Stimulated activated naive CD8-positive, alpha-beta T cell treated with anti-CD3 and anti-CD28 coated beads, Interleukin-15, Interleukin-2, amounts not matched to agents 100 ng/mL and 50 ng/mL, for 24 hours (primary cell): ENCODE data around the gene MGLL.

ENCODE experiments used
- H3K27ac Mint-ChIP-seq: one replicate; pipeline ENCODE4 v1.8.0; 2021; ENCODE audit warnings: mild to moderate bottlenecking, mixed read lengths
- H3K27me3 Mint-ChIP-seq: one replicate; pipeline ENCODE4 v1.8.0; 2021; ENCODE audit warnings: mixed read lengths
- H3K36me3 Mint-ChIP-seq: one replicate; pipeline ENCODE4 v1.8.0; 2021; ENCODE audit warnings: low read depth, mixed read lengths
- H3K4me1 Mint-ChIP-seq: one replicate; pipeline ENCODE4 v1.8.0; 2021; ENCODE audit warnings: low read depth, mixed read lengths
- H3K4me3 Mint-ChIP-seq: one replicate; pipeline ENCODE4 v1.8.0; 2021; ENCODE audit warnings: mild to moderate bottlenecking, mixed read lengths
- H3K9me3 Mint-ChIP-seq: one replicate; pipeline ENCODE4 v1.8.0; 2021; ENCODE audit warnings: mixed read lengths

MGLL gene

DNA sequence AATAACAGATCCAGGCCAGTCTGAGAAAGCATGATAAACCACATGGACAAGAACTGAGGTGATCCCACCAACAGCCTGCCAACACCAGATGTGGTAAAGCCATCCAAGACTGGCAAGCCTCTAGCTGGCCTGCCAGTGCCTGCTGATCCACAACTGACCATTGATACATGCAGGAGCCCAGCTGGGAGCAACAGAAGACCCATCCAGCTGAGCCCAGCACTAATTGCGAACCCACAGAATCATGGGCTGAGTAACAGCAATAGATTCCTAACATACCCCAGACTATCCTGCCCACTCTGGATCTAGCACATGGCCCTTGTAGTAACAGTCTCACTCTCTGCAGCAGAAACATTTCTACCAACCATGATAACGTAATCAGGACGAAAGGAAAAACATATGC lies 10.6 kb downstream of the MGLL start:
- Mint-ChIP-seq H3K9me3 (no peaks in the 10 kb centered on the region), H3K4me3 (no peak overlapping the region), H3K36me3 (no peaks in the 10 kb centered on the region), H3K4me1 (peaks cover 10% of the 10 kb centered on the region), H3K27ac (no peak overlapping the region), H3K27me3 (peaks cover 3% of the 10 kb centered on the region)

GRCh38 chr3:127809611-127810010 lies 12.7 kb downstream of the MGLL start:
- no peaks in the 10 kb centered on the region for H3K9me3 Mint-ChIP-seq
- peaks cover 3% of the 10 kb centered on the region for H3K27me3 Mint-ChIP-seq
- H3K36me3 Mint-ChIP-seq, result no peaks in the 10 kb centered on the region
- H3K4me3 Mint-ChIP-seq, result no peak overlapping the region
- no peak overlapping the region for H3K27ac Mint-ChIP-seq
- H3K4me1 Mint-ChIP-seq, result peaks cover 10% of the 10 kb centered on the region

GRCh38 chr3:127809211-127809610 lies 13.1 kb downstream of the MGLL start:
- peaks cover 10% of the 10 kb centered on the region for H3K4me1 Mint-ChIP-seq
- no peaks in the 10 kb centered on the region for H3K9me3 Mint-ChIP-seq
- H3K27me3 Mint-ChIP-seq, result peaks cover 3% of the 10 kb centered on the region
- H3K36me3 Mint-ChIP-seq, result no peaks in the 10 kb centered on the region
- no peak overlapping the region for H3K27ac Mint-ChIP-seq
- no peak overlapping the region for H3K4me3 Mint-ChIP-seq

GRCh38 chr3:127808197-127808596 lies 14.1 kb downstream of the MGLL start:
- Mint-ChIP-seq H3K4me1 (peaks cover 10% of the 10 kb centered on the region), H3K9me3 (no peaks in the 10 kb centered on the region), H3K36me3 (no peaks in the 10 kb centered on the region), H3K27me3 (no peaks in the 10 kb centered on the region), H3K4me3 (no peak overlapping the region), H3K27ac (no peak overlapping the region)

DNA sequence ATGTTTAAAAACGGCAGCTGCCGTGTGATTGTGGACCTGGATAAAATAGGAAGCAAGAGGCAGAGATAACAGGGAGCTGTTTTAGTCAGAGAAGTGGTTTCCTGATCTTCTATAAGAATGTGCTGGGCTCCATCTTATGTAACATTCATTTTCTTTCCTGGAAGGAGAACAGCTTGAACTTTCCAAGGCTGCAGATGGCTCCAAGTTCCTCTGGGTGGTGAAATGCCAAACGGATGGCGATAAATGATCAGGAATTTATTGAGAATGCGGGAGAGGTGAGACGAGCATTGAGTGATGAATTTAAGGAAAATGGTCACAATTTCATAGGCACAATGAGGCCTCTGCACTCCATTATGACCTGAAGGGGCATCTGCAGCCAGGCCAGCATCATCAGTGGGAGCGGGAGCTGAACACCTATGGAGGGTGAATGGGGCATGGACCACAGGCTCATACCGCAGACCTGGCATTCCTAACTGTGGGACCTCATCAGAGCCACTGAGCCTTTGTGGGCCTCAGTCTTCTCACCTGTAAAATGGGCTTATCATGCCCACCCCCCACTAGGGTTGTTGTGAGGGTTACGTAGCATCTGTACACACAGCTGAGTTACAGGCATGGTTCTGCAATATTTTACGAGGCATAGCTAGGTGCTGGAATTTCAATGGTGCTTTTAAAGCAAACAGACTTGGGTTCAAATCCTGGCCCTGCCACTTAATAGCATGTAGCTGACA lies 17.1 kb downstream of the MGLL start:
- Mint-ChIP-seq H3K27ac (no peak overlapping the region), H3K36me3 (no peaks in the 10 kb centered on the region), H3K4me3 (no peak overlapping the region), H3K27me3 (no peaks in the 10 kb centered on the region), H3K4me1 (peaks cover 18% of the 10 kb centered on the region), H3K9me3 (no peaks in the 10 kb centered on the region)

GRCh38 chr3:127804141-127804540 lies 18.2 kb downstream of the MGLL start:
- Mint-ChIP-seq H3K4me1 (peaks cover 22% of the 10 kb centered on the region), H3K9me3 (no peaks in the 10 kb centered on the region), H3K4me3 (no peak overlapping the region), H3K36me3 (no peaks in the 10 kb centered on the region), H3K27ac (no peak overlapping the region), H3K27me3 (no peaks in the 10 kb centered on the region)

- Mint-ChIP-seq H3K4me3 (no peak overlapping the region), H3K27me3 (no peaks in the 10 kb centered on the region), H3K9me3 (no peaks in the 10 kb centered on the region), H3K36me3 (no peaks in the 10 kb centered on the region), H3K27ac (no peak overlapping the region), H3K4me1 (peaks cover 20% of the 10 kb centered on the region)
These were observed 18.7 kb downstream of the MGLL start for GRCh38 chr3:127803619-127804018.

GRCh38 chr3:127802606-127803005 lies 19.7 kb downstream of the MGLL start:
- Mint-ChIP-seq H3K4me3 (no peak overlapping the region), H3K4me1 (peaks cover 12% of the 10 kb centered on the region), H3K36me3 (no peaks in the 10 kb centered on the region), H3K27ac (no peak overlapping the region), H3K9me3 (no peaks in the 10 kb centered on the region), H3K27me3 (no peaks in the 10 kb centered on the region)

DNA sequence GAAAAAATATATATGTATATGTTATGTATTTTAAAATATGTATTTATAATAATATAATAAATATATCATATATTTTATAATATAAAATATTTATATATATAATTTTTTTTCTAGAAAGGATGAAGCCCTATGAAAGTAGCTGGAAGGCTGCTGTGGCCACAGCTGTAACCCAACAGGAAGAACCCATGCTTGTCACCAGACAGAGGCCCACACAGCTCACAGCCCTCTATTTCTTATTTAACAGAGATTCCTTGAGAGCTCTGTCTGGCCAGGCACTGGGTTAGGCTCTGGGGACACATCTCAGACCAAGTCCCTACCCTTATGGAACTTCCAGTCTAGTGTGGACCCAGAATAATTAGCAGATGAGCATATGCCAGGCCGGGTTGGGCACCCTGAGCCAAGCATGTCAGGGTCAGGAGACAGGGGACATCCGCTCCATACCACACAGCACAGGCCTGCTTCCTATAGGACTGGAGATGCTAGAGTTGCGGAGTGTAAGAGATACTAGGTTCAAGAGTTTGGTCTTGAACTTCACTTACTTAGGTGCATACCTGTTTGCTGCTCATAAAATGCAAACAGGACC lies 20.5 kb downstream of the MGLL start:
- H3K4me3 Mint-ChIP-seq, result no peak overlapping the region
- no peaks in the 10 kb centered on the region for H3K27me3 Mint-ChIP-seq
- H3K27ac Mint-ChIP-seq, result no peak overlapping the region
- H3K9me3 Mint-ChIP-seq, result no peaks in the 10 kb centered on the region
- H3K4me1 Mint-ChIP-seq, result peaks cover 12% of the 10 kb centered on the region
- no peaks in the 10 kb centered on the region for H3K36me3 Mint-ChIP-seq

DNA sequence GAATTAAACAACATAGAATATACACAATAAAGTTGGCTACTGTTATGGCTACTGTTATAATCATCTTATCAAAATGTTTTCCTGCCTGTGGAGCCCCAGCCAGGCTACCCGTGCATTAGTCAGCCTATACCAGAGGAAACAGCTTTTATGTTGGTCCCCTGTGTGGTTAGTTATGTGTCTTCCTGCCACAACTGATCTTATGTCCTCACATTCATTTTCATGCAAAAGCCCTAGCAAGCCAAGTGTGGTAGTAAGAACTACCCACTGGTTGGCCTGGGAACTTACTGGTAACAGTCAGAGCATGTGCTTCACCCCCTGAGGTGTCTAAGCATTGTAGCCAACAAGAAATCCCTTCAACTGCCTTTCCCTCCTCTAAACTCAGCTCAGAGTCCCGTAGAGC lies 21.8 kb downstream of the MGLL start:
- Mint-ChIP-seq H3K4me3 (no peak overlapping the region), H3K9me3 (no peaks in the 10 kb centered on the region), H3K27ac (peak overlapping the region; percentile 90), H3K4me1 (peaks cover 12% of the 10 kb centered on the region), H3K27me3 (no peaks in the 10 kb centered on the region), H3K36me3 (no peaks in the 10 kb centered on the region)

GRCh38 chr3:127799476-127800222 lies 22.7 kb downstream of the MGLL start:
- Mint-ChIP-seq H3K4me3 (no peak overlapping the region), H3K9me3 (peaks cover 4% of the 10 kb centered on the region), H3K27me3 (peaks cover under 1% of the 10 kb centered on the region), H3K4me1 (peaks cover 12% of the 10 kb centered on the region), H3K36me3 (no peaks in the 10 kb centered on the region), H3K27ac (no peak overlapping the region)

GRCh38 chr3:127798716-127799115 lies 23.6 kb downstream of the MGLL start:
- Mint-ChIP-seq H3K4me3 (no peak overlapping the region), H3K27ac (no peak overlapping the region), H3K27me3 (peaks cover 4% of the 10 kb centered on the region), H3K4me1 (peaks cover 12% of the 10 kb centered on the region), H3K36me3 (no peaks in the 10 kb centered on the region), H3K9me3 (peaks cover 8% of the 10 kb centered on the region)

GRCh38 chr3:127796831-127797150 lies 25.5 kb downstream of the MGLL start:
- H3K9me3 Mint-ChIP-seq, result peaks cover 8% of the 10 kb centered on the region
- peaks cover 12% of the 10 kb centered on the region for H3K4me1 Mint-ChIP-seq
- no peaks in the 10 kb centered on the region for H3K36me3 Mint-ChIP-seq
- H3K27ac Mint-ChIP-seq, result no peak overlapping the region
- H3K27me3 Mint-ChIP-seq, result peaks cover 8% of the 10 kb centered on the region
- no peak overlapping the region for H3K4me3 Mint-ChIP-seq

DNA sequence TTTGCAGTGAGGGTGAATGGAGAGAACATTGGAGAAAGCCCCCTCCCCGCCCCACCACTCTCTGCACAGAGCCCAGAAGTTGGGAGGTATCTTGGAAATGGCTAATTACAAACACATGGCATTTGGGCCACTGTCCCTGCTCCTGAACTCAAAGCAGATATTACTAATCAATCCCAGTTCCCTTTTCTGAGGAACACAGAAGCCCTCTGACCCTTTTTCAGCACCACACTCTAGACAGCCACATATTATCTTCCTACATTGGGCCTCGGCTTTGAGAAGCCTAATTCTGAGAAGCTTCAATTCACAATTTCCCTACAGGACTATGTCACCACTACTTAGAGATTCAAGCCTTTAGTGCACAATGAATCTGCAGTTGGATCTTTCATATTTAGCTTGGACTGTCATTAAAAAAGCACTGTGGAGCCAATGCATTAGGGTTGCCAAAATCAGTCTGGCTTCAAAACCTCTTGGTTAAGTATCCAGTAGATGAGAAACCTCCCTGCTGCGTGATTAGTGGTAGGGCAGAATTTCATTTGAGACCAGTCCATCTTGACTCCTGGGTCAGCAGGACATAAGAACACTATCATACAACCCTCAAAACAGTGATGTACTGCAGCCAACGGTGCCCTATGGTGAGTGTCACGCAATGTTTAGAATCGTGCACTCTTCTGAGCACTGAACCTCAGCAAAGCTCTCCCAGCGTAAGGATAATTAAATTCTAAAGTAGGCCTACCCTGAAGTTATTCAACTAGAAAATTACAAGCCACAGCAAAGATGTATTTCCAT lies 26.1 kb downstream of the MGLL start:
- H3K4me3 Mint-ChIP-seq, result no peak overlapping the region
- no peak overlapping the region for H3K27ac Mint-ChIP-seq
- peaks cover 12% of the 10 kb centered on the region for H3K4me1 Mint-ChIP-seq
- peaks cover 8% of the 10 kb centered on the region for H3K27me3 Mint-ChIP-seq
- H3K36me3 Mint-ChIP-seq, result no peaks in the 10 kb centered on the region
- H3K9me3 Mint-ChIP-seq, result peaks cover 8% of the 10 kb centered on the region

DNA sequence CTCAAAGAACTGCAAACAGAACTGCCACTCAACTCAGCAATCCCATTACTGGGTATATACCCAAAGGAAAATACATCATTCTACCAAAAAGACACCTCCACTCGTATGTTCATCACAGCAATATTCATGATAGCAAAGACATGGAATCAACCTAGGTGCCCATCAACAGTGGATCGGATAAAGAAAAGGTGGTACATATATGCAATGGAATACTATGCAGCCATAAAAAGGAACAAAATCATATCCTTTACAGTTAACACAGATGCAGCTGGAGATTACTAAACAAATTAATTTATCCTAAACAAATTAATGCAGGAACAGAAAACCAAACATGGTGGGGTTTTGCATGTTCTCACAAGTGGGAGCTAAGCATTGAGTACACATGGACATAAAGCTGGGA lies 27.3 kb downstream of the MGLL start:
- no peak overlapping the region for H3K27ac Mint-ChIP-seq
- H3K9me3 Mint-ChIP-seq, result peaks cover 8% of the 10 kb centered on the region
- no peak overlapping the region for H3K4me3 Mint-ChIP-seq
- H3K27me3 Mint-ChIP-seq, result peaks cover 8% of the 10 kb centered on the region
- H3K36me3 Mint-ChIP-seq, result no peaks in the 10 kb centered on the region
- H3K4me1 Mint-ChIP-seq, result peaks cover 2% of the 10 kb centered on the region
